Gastrocnemius medialis (tissue), 4 donors: ENCODE measurements around the gene PKD2L1. TPM values are rescaled to one million over a fixed set of nuclear protein-coding genes. Genes with fewer than 3 reads are reported as not detected.

Source experiments
- ATAC-seq, 2 donors: fragments of 150-250 bp; one replicate each; pipeline ENCODE4 v1.9.1; 2016
- DNase-seq, 2 donors: peaks; one replicate each; pipeline ENCODE4 v3.0.0-alpha.2; 2019
- H3K27ac ChIP-seq, 4 donors: fragments of 200-600 bp; sonication (generic); 1 replicate in 1 of 4; 2 replicates in 3 of 4; pipeline ENCODE4 v1.5.1; 2016 to 2018; ENCODE audit warnings: mild to moderate bottlenecking in 2 of 4, moderate library complexity in 1 of 4
- H3K27me3 ChIP-seq, 3 donors: fragments of 200-600 bp; sonication (generic) in 2 of 3; 1 replicate in 1 of 3; 2 replicates in 2 of 3; pipeline versions ENCODE4 v1.5.1 to v1.6.0; 2016 to 2019; ENCODE audit warnings: mild to moderate bottlenecking in 1 of 3, moderate library complexity in 1 of 3
- H3K36me3 ChIP-seq, 2 donors: fragments of 200-600 bp; sonication (generic) in 1 of 2; one replicate each; pipeline ENCODE4 v1.5.1; 2017 to 2018
- H3K4me1 ChIP-seq, 2 donors: fragments of 200-600 bp; sonication (generic) in 1 of 2; one replicate each; pipeline ENCODE4 v1.5.1; 2016 to 2017; ENCODE audit warnings: mild to moderate bottlenecking in 2 of 2
- H3K4me3 ChIP-seq, 4 donors: fragments of 200-600 bp; sonication (generic) in 3 of 4; 1 replicate in 1 of 4; 2 replicates in 3 of 4; pipeline ENCODE4 v1.5.1; 2016 to 2019; ENCODE audit warnings: mild to moderate bottlenecking in 2 of 4
- H3K9me3 ChIP-seq, 3 donors: fragments of 200-600 bp; sonication (generic) in 2 of 3; 1 replicate in 1 of 3; 2 replicates in 2 of 3; pipeline ENCODE4 v1.5.1; 2016 to 2019
- POLR2A ChIP-seq, 2 donors: fragments of 450-650 bp; IDR thresholded peaks; one replicate each; pipeline ENCODE4 v1.6.1; 2017; ENCODE audit warnings: antibody characterized with exemption in 2 of 2, mild to moderate bottlenecking in 2 of 2, moderate library complexity in 2 of 2
- in situ Hi-C, 4 donors: fragments of 200-750 bp; cut with MboI; loops; one replicate each; pipeline versions ENCODE4 v1.15.0 to v1.8.0; 2017; ENCODE audit warnings: low sequenced_read_pairs in 4 of 4
- intact Hi-C: fragments of 100-400 bp; cut with DNase I; formaldehyde crosslinking; loops from one replicate; pipeline ENCODE4 v1.15.1; 2023; ENCODE audit warnings: low total_unique reads
- total RNA-seq, 4 donors: library from RNA; depleted of rRNA; stranded (reverse); fragments of >200 nt; gene quantifications; one replicate each; pipeline versions ENCODE4 v1.1.0 to v1.2.3, GENCODE V29; 2016
- TF ChIP-seq, protein P1 (sequence below), 5 experiments: fragments of 450-650 bp in 3 of 5; fragments of 200-600 bp in 2 of 5; sonication (generic) in 2 of 5; IDR thresholded peaks in 4 of 5; conservative IDR thresholded peaks in 1 of 5; 1 replicate in 4 of 5; 2 replicates in 1 of 5; pipeline ENCODE4 v1.5.1; 2016 to 2019; ENCODE audit warnings: antibody characterized with exemption in 5 of 5, mild to moderate bottlenecking in 3 of 5, moderate library complexity in 3 of 5

The PKD2L1 gene
- total RNA-seq, 4 donors from 2014 or later: not detected

DNA sequence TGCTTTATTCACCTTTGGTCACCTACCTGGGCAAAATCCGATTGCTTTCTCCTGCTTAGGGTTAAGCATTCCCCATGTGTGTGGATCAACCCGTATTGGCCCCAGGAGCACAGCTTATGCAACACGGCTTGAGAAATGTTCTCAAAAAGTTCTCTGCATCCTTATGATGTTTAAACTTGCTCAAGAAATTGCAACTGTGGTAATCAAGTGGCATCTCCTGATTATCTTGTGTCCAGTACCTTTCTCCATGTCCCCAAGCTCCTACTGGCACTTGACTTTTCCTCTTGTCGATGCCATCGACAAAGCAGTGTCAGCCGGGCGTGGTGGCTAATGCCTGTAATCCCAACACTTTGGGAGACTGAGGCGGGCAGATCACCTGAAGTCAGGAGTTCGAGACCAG lies 4.7 kb upstream of the PKD2L1 start:
- intact Hi-C loops (no loop called here), in situ Hi-C loops (loop anchor here in 2 of 4 donors (5.0 to 25.0 kb wide), 2 partner anchors 98 to 178 kb away; partner anchors contain the start of gene SEC31B (in 1 of the 2))
- H3K27ac ChIP-seq: no peak overlapping the region
- H3K27me3 ChIP-seq: peaks cover 0 to 13% (median 3%) of the 10 kb centered on the region in 3 donors
- no peaks in the 10 kb centered on the region for H3K9me3 ChIP-seq
- no peaks in the 10 kb centered on the region for H3K36me3 ChIP-seq
- TF ChIP-seq, protein P1, sequence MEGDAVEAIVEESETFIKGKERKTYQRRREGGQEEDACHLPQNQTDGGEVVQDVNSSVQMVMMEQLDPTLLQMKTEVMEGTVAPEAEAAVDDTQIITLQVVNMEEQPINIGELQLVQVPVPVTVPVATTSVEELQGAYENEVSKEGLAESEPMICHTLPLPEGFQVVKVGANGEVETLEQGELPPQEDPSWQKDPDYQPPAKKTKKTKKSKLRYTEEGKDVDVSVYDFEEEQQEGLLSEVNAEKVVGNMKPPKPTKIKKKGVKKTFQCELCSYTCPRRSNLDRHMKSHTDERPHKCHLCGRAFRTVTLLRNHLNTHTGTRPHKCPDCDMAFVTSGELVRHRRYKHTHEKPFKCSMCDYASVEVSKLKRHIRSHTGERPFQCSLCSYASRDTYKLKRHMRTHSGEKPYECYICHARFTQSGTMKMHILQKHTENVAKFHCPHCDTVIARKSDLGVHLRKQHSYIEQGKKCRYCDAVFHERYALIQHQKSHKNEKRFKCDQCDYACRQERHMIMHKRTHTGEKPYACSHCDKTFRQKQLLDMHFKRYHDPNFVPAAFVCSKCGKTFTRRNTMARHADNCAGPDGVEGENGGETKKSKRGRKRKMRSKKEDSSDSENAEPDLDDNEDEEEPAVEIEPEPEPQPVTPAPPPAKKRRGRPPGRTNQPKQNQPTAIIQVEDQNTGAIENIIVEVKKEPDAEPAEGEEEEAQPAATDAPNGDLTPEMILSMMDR (IDR thresholded peaks at IDR 0.05 in 4 of 5, conservative IDR thresholded peaks at IDR 0.05 in 1 of 5): no peak
- no peak for TF ChIP-seq POLR2A (IDR thresholded peaks at IDR 0.05)
- no peaks in the 10 kb centered on the region for H3K4me1 ChIP-seq
- H3K4me3 ChIP-seq: no peak overlapping the region
- no peak for ATAC-seq
- no peak for DNase-seq

DNA sequence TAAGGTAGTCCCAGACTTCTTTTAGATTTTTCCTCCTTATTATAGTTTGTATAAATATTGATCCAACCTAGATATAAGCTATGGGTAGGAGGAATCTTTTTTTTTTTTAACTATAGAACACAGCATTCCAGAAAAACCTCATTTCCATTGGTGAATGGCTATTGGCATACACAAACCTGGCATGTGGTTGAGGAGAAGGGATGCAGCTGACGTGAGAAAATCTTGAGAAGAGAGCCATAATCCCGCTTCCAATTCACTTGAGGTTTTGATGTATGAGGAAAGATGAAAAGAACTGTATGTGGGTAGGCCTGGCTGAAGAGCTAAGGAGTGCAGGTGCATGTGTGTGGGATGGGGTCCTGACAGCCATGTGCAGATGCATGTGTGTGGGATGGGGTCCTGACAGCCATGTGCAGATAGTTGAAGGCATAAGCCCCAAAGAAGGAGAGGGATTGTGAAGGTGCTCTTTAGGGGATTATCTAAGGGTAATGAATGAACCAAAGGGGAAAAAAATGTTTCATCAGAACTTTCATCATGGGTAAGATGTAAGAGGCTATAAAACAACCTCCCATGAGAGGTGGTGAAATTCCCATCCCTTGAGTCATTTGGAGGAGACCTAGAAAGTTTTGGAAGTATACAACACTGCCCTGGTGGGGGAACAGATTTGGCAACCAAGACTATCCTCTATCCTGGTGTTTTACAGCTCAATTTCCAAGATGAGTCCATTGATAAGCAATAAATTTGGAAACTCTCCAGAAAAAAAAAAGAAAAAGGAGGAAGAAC lies 3.8 kb upstream of the PKD2L1 start:
- TF ChIP-seq POLR2A (IDR thresholded peaks at IDR 0.05): no peak
- TF ChIP-seq, protein P1 (IDR thresholded peaks at IDR 0.05 in 4 of 5, conservative IDR thresholded peaks at IDR 0.05 in 1 of 5): no peak
- no peak for DNase-seq
- in situ Hi-C loops: loop anchor here in 1 of 4 donors (25.0 kb wide), 1 partner anchor 178 kb away; the partner anchor contains the start of gene SEC31B

DNA sequence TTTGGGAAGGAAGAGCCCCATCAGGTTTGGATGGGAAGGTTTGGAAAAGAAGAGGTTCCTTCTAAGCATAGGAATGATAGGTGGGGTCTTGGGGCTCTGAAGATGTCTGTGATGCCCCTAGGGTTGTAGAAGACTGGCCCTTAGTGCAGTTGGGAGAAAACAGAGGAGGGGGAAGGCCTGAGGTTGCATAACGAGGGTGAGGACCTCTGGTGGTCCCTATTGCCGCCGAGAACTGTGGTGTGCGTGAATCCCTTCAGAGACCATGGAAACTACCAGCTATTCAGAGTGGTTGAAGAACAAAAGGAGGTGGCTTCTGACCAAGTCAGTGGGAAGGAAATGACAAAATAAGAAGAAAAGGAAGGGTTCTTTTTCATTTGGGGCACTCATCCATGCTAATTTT lies 3.1 kb upstream of the PKD2L1 start:
- intact Hi-C loops: no loop called here
- H3K4me1 ChIP-seq: no peaks in the 10 kb centered on the region
- no peak overlapping the region for H3K4me3 ChIP-seq
- DNase-seq: no peak
- ATAC-seq: no peak
- H3K27ac ChIP-seq: no peak overlapping the region
- no peaks in the 10 kb centered on the region for H3K9me3 ChIP-seq
- H3K36me3 ChIP-seq: no peaks in the 10 kb centered on the region
- TF ChIP-seq POLR2A (IDR thresholded peaks at IDR 0.05): no peak
- TF ChIP-seq, protein P1 (IDR thresholded peaks at IDR 0.05 in 4 of 5, conservative IDR thresholded peaks at IDR 0.05 in 1 of 5): no peak
- peaks cover 0 to 14% (median 3%) of the 10 kb centered on the region in 3 donors for H3K27me3 ChIP-seq
- in situ Hi-C loops: loop anchor here in 1 of 4 donors (25.0 kb wide), 1 partner anchor 179 kb away; the partner anchor contains the start of gene SEC31B

More for the DNA sequence above, 3.8 kb upstream of the PKD2L1 start:
- Histone ChIP-seq H3K36me3 (no peaks in the 10 kb centered on the region), H3K4me1 (no peaks in the 10 kb centered on the region), H3K27ac (no peak overlapping the region), H3K27me3 (peaks cover 0 to 14% (median 3%) of the 10 kb centered on the region in 3 donors), H3K4me3 (no peak overlapping the region), H3K9me3 (no peaks in the 10 kb centered on the region)
- no peak for ATAC-seq
- intact Hi-C loops: no loop called here

DNA sequence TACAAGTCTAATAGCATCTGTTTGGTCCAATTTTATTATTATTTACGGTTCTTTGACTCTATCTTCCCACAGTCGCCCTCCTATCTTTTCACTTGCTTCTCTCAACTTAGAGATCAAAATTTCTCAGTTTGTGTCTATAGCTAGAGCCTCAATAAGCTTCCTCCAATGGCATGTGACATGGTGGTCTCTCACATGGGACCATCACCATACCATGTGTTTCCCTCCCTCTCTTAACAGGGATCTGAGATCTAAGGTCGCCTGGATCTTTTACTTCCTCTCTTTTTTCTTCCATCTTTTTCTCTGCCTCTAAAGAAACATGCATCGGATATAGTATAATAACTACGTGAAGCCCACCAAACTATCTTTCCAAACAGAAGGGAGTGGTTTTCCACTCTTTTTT lies 1.8 kb downstream of the PKD2L1 start:
- Histone ChIP-seq H3K4me1 (peaks cover 0 to 11% of the 10 kb centered on the region in 2 donors), H3K4me3 (no peak overlapping the region), H3K27me3 (peaks cover 0 to 19% (median 3%) of the 10 kb centered on the region in 3 donors), H3K27ac (no peak overlapping the region), H3K9me3 (no peaks in the 10 kb centered on the region), H3K36me3 (no peaks in the 10 kb centered on the region)
- in situ Hi-C loops (loop anchor here in 1 of 4 donors (25.0 kb wide), 1 partner anchor 184 kb away; the partner anchor contains the start of gene SEC31B), intact Hi-C loops (no loop called here)
- TF ChIP-seq POLR2A (IDR thresholded peaks at IDR 0.05): no peak
- TF ChIP-seq, protein P1 (IDR thresholded peaks at IDR 0.05 in 4 of 5, conservative IDR thresholded peaks at IDR 0.05 in 1 of 5): no peak
- ATAC-seq (no peak), DNase-seq (no peak)
